Measurements from ENCODE around the gene IGSF8. TPM values are rescaled to one million over a fixed set of nuclear protein-coding genes. Genes with fewer than 3 reads are reported as not detected.

IGSF8 gene
- total and polyA plus RNA-seq, 2 donors (not counting 3 experiments of a cell fraction or from before 2014, with no cell fraction given): 9.5 to 17.5 TPM

DNA sequence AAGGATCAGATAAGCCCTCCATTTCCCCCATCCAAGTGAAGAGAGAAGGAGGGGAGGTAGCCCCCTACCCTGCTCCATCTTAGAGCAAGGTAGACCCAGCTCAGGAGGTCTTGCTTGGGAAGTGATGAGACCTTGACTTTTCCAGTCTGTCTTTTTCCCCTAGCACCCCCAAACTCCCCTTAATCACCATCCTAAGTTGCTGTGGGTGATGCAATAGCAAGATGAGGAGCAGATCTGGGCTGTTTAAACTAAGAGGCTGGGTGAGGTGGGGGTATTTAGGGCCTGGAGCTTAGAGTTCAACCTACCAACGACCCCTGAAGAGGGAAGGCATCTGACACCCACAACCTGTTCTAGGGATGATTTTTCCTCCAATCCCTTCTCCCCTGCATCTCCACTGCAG is 18.9 kb upstream of the IGSF8 start:
- H3K27ac ChIP-seq (ENCODE audit: insufficient read depth, low read depth, low read length): no peak overlapping the region
- DNase-seq (ENCODE audit: low read depth, low spot score) (no peak), FAIRE-seq (no peak)
- no peak overlapping the region for H3K4me3 ChIP-seq (replicated peaks in 1 of 3; ENCODE audit: insufficient read depth in 1 of 3, low read depth in 1 of 3, low read length in 3 of 3)
- ChIA-PET CTCF (interaction anchor here (0.9 to 2.0 kb wide), 6 partner anchors 9 to 259 kb away, joined by 3 to 5 read pairs (median 3); no protein-coding TSS in a partner anchor), POLR2A (no interaction called here)
- TF ChIP-seq, protein P1, sequence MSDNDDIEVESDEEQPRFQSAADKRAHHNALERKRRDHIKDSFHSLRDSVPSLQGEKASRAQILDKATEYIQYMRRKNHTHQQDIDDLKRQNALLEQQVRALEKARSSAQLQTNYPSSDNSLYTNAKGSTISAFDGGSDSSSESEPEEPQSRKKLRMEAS (IDR thresholded peaks at IDR 0.05; ENCODE audit: insufficient read depth, insufficient read length): no peak
- no peak for TF ChIP-seq MYC (IDR thresholded peaks at IDR 0.05; ENCODE audit: low read depth, low read length)
- TF ChIP-seq POLR2AphosphoS5 (IDR thresholded peaks at IDR 0.05; ENCODE audit: insufficient read depth, low read depth, low read length): no peak
- no peak for TF ChIP-seq POLR2A (IDR thresholded peaks at IDR 0.05; ENCODE audit: low read depth, low read length)
- no peak for TF ChIP-seq GATA2 (IDR thresholded peaks at IDR 0.05; ENCODE audit: insufficient read depth, insufficient read length, low read depth, low read length)
- no peak for TF ChIP-seq JUN (IDR thresholded peaks at IDR 0.05; ENCODE audit: borderline replicate concordance, insufficient read depth, insufficient read length, low read depth)
- TF ChIP-seq, protein P2, sequence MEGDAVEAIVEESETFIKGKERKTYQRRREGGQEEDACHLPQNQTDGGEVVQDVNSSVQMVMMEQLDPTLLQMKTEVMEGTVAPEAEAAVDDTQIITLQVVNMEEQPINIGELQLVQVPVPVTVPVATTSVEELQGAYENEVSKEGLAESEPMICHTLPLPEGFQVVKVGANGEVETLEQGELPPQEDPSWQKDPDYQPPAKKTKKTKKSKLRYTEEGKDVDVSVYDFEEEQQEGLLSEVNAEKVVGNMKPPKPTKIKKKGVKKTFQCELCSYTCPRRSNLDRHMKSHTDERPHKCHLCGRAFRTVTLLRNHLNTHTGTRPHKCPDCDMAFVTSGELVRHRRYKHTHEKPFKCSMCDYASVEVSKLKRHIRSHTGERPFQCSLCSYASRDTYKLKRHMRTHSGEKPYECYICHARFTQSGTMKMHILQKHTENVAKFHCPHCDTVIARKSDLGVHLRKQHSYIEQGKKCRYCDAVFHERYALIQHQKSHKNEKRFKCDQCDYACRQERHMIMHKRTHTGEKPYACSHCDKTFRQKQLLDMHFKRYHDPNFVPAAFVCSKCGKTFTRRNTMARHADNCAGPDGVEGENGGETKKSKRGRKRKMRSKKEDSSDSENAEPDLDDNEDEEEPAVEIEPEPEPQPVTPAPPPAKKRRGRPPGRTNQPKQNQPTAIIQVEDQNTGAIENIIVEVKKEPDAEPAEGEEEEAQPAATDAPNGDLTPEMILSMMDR (IDR thresholded peaks at IDR 0.05; ENCODE audit: extremely low read depth in 1 of 2, insufficient read depth in 1 of 2, low read depth in 1 of 2, low read length in 2 of 2): no peak
- TF ChIP-seq FOS (IDR thresholded peaks at IDR 0.05; ENCODE audit: borderline replicate concordance, insufficient read depth, low read length): no peak
- TF ChIP-seq EZH2 (IDR thresholded peaks at IDR 0.05; ENCODE audit: borderline replicate concordance, low read depth, low read length, severe bottlenecking): no peak
- BruUV-seq (replicated peaks): no TSS peak
- H3K9me1 ChIP-seq (replicated peaks; ENCODE audit: control insufficient read depth, extremely low read depth, insufficient read depth, low read length): no peaks in the 10 kb centered on the region
- H3K27me3 ChIP-seq (ENCODE audit: control insufficient read depth in 2 of 2, insufficient read depth in 2 of 2, low read length in 2 of 2): peaks cover 21 to 24% of the 10 kb centered on the region in 2 experiments
- no peaks in the 10 kb centered on the region for H3K36me3 ChIP-seq (ENCODE audit: control insufficient read depth in 2 of 2, extremely low read depth in 1 of 2, insufficient read depth in 2 of 2, low read length in 2 of 2)
- no peak overlapping the region for H3K9ac ChIP-seq (replicated peaks; ENCODE audit: extremely low read depth, insufficient read depth, low read length)
- no peak overlapping the region for H3K4me2 ChIP-seq (ENCODE audit: insufficient read depth, low read length)
- H4K20me1 ChIP-seq (replicated peaks; ENCODE audit: control insufficient read depth, extremely low read depth, insufficient read depth, low read length): no peaks in the 10 kb centered on the region
- no peak overlapping the region for H2AFZ ChIP-seq (ENCODE audit: low read depth, low read length)
- intact Hi-C loops (cut with micrococcal nuclease) (no loop called here), dilution Hi-C loops (cut with MboI; ENCODE audit: extremely low pct_ligation_motif_present, low sequenced_read_pairs) (no loop called here)
- no peaks in the 10 kb centered on the region for H3K4me1 ChIP-seq (ENCODE audit: control insufficient read depth, extremely low read depth, insufficient read depth, low read length)
- no peaks in the 10 kb centered on the region for H3K79me2 ChIP-seq (ENCODE audit: control insufficient read depth, insufficient read depth, low read length)
- no peaks in the 10 kb centered on the region for H3K9me3 ChIP-seq (replicated peaks; ENCODE audit: control insufficient read depth, insufficient read depth, low read length)
